HCT116 (cell line): Measurements from ENCODE around the gene STT3B. TPM values are rescaled to one million over a fixed set of nuclear protein-coding genes. Genes with fewer than 3 reads are reported as not detected.

Source experiments
- ATAC-seq: fragments of 200-7000 bp; cut with Tn5 transposase; 2 replicates; pipeline ENCODE4 v1.9.1; 2020; ENCODE audit warnings: mild to moderate bottlenecking, moderate library complexity
- BruUV-seq: library from RNA; stranded (reverse); fragments of 400-500 nt; replicated peaks from 2 replicates; lab custom pipeline; 2021; lab: Mats Ljungman, UMichigan
- CTCF ChIA-PET: fragments of 300-600 bp; sonication (Branson Sonifier 250); formaldehyde crosslinking; loops from one replicate; lab custom pipeline; 2021; ENCODE audit warnings: antibody characterized with exemption; lab: Charles Lee
- POLR2A ChIA-PET: fragments of 300-600, 350-600 bp; sonication (Branson Sonifier 250); formaldehyde crosslinking; loops from one replicate; lab custom pipeline; 2021; ENCODE audit warnings: antibody characterized with exemption; lab: Charles Lee
- RAD21 ChIA-PET, 2 experiments: fragments of 300-600 bp; sonication (Branson Sonifier 250); formaldehyde crosslinking; loops; one replicate each; lab custom pipeline; 2023; ENCODE audit warnings: low total read pairs in 2 of 2; ENCODE audit not compliant: uncharacterized antibody in 2 of 2, unreplicated experiment in 2 of 2, low non-redundant PET in 1 of 2; lab: Charles Lee
- DNase-seq: peaks from one replicate; pipeline ENCODE4 v3.0.0-alpha.2; 2010; ENCODE audit warnings: low read depth, low spot score
- H2AFZ ChIP-seq: fragments of 200-600 bp; shearing (Covaris generic), sonication (generic); 2 replicates; pipeline ENCODE4 v1.6.1; 2017; ENCODE audit warnings: low read depth, mixed run types, mixed read lengths, antibody characterized with exemption, low read length; ENCODE audit not compliant: poor library complexity, severe bottlenecking
- H3K27ac ChIP-seq: 2 replicates; pipeline ENCODE4 v1.5.1; 2012; ENCODE audit warnings: low read depth, low read length
- H3K27me3 ChIP-seq: fragments of 200-600 bp; sonication (generic); 2 replicates; pipeline ENCODE4 v1.6.1; 2016; ENCODE audit warnings: mixed run types, low read length, mixed read lengths; ENCODE audit not compliant: insufficient read depth
- H3K36me3 ChIP-seq, 2 experiments: fragments of 200-500 bp in 1 of 2; fragments of 200-600 bp in 1 of 2; sonication (Bioruptor generic) in 1 of 2; sonication (generic) in 1 of 2; 2 replicates each; pipeline versions ENCODE4 v1.5.1 to v1.6.1; 2014 to 2016; ENCODE audit warnings: low read length in 2 of 2, inconsistent platforms in 1 of 2, mixed read lengths in 1 of 2, mixed run types in 1 of 2; ENCODE audit not compliant: insufficient read depth in 2 of 2, control insufficient read depth in 1 of 2
- H3K4me1 ChIP-seq, 2 experiments: fragments of 200-600 bp in 1 of 2; sonication (generic) in 1 of 2; 2 replicates each; pipeline versions ENCODE4 v1.5.1 to v1.6.1; 2012 to 2017; ENCODE audit warnings: low read length in 2 of 2, inconsistent platforms in 1 of 2, mild to moderate bottlenecking in 1 of 2, mixed read lengths in 1 of 2, mixed run types in 1 of 2, moderate library complexity in 1 of 2; ENCODE audit not compliant: insufficient read depth in 2 of 2, control insufficient read depth in 1 of 2
- H3K4me2 ChIP-seq: fragments of 200-600 bp; sonication (generic); 2 replicates; pipeline ENCODE4 v1.6.1; 2017; ENCODE audit warnings: mixed run types, low read length, mixed read lengths
- H3K4me3 ChIP-seq, 2 experiments: fragments of 200-600 bp in 1 of 2; sonication (generic) in 1 of 2; replicated peaks in 1 of 2; 2 replicates each; pipeline ENCODE4 v1.5.1; 2011 to 2016; ENCODE audit warnings: low read length in 2 of 2, control low read depth in 1 of 2, low read depth in 1 of 2, mild to moderate bottlenecking in 1 of 2, mixed read lengths in 1 of 2, mixed run types in 1 of 2
- H3K79me2 ChIP-seq: fragments of 200-600 bp; sonication (generic); 2 replicates; pipeline ENCODE4 v1.6.1; 2017; ENCODE audit warnings: mild to moderate bottlenecking, mixed run types, low read length, moderate library complexity, mixed read lengths; ENCODE audit not compliant: insufficient read depth
- H3K9ac ChIP-seq: fragments of 200-600 bp; sonication (generic); 2 replicates; pipeline ENCODE4 v1.6.1; 2016; ENCODE audit warnings: low read length, mixed read lengths
- H3K9me2 ChIP-seq: fragments of 200-600 bp; sonication (generic), shearing (Covaris generic); 2 replicates; pipeline ENCODE4 v1.6.1; 2017; ENCODE audit warnings: mixed run types, mild to moderate bottlenecking, moderate library complexity; ENCODE audit not compliant: insufficient read depth
- H3K9me3 ChIP-seq, 2 experiments: fragments of 200-500 bp in 1 of 2; fragments of 200-600 bp in 1 of 2; sonication (Bioruptor generic) in 1 of 2; sonication (generic) in 1 of 2; 2 replicates each; pipeline ENCODE4 v1.6.1; 2014 to 2017; ENCODE audit warnings: low read length in 2 of 2, mixed read lengths in 2 of 2, inconsistent platforms in 1 of 2, low read depth in 1 of 2, mild to moderate bottlenecking in 1 of 2, mixed run types in 1 of 2, moderate library complexity in 1 of 2; ENCODE audit not compliant: control insufficient read depth in 1 of 2, insufficient read depth in 1 of 2
- H4K20me1 ChIP-seq: fragments of 200-600 bp; sonication (generic), shearing (Covaris generic); 2 replicates; pipeline ENCODE4 v1.6.1; 2017; ENCODE audit warnings: mixed run types, mild to moderate bottlenecking, moderate library complexity; ENCODE audit not compliant: insufficient read depth
- CTCF ChIP-seq, 3 experiments: fragments of 200-600 bp in 1 of 3; sonication (generic) in 1 of 3; IDR thresholded peaks in 2 of 3; conservative IDR thresholded peaks in 1 of 3; 2 replicates each; pipeline ENCODE4 v1.5.1; 2012 to 2017; ENCODE audit warnings: low read depth in 2 of 3, low read length in 2 of 3, antibody characterized with exemption in 1 of 3, borderline replicate concordance in 1 of 3, control low read depth in 1 of 3, mild to moderate bottlenecking in 1 of 3, mixed read lengths in 1 of 3, mixed run types in 1 of 3, moderate library complexity in 1 of 3; ENCODE audit not compliant: insufficient read depth in 1 of 3
- RAD21 ChIP-seq: IDR thresholded peaks from 2 replicates; pipeline ENCODE4 v1.6.1; 2012; ENCODE audit warnings: low read depth, mild to moderate bottlenecking
- YY1 ChIP-seq: IDR thresholded peaks from 2 replicates; pipeline ENCODE4 v1.6.1; 2011; ENCODE audit warnings: low read length, low read depth, moderate library complexity, mild to moderate bottlenecking; ENCODE audit not compliant: insufficient replicate concordance; ENCODE audit errors: extremely low read depth
- intact Hi-C: fragments of 100-400 bp; cut with micrococcal nuclease; formaldehyde crosslinking; loops from 2 replicates; pipeline ENCODE4 v1.10.0; 2022
- total RNA-seq: library from RNA; stranded (reverse); gene quantifications from one replicate; pipeline ENCODE4 v1.2.1, GENCODE V29; 2021; ENCODE audit not compliant: unreplicated experiment

Gene STT3B
- total RNA-seq, 1 experiment from 2014 or later, result 131 TPM

GRCh38 chr3:31562525-31562924 is 29.8 kb downstream of the STT3B start:
- no peaks in the 10 kb centered on the region for H3K36me3 ChIP-seq
- H3K9ac ChIP-seq, result no peak overlapping the region
- H3K27ac ChIP-seq, result no peak overlapping the region
- peaks cover 68% of the 10 kb centered on the region; the same call in 1 of the 2 replicates for H4K20me1 ChIP-seq
- ChIA-PET RAD21 (no interaction called here), POLR2A (no interaction called here)
- H3K4me3 ChIP-seq, result no peak overlapping the region
- H2AFZ ChIP-seq, result no peak overlapping the region
- no TSS peak for BruUV-seq
- no peaks in the 10 kb centered on the region for H3K9me2 ChIP-seq
- peaks cover 0 to 12% of the 10 kb centered on the region in 2 experiments; a peak in 1 of 4 replicates for H3K4me1 ChIP-seq
- peak; percentile 58 for ATAC-seq
- peaks cover 100% of the 10 kb centered on the region for H3K79me2 ChIP-seq
- H3K27me3 ChIP-seq, result no peaks in the 10 kb centered on the region
- TF ChIP-seq YY1 (no peak), CTCF (IDR thresholded peaks at IDR 0.05 in 2 of 3, conservative IDR thresholded peaks at IDR 0.05 in 1 of 3; ENCODE audit: borderline replicate concordance in 1 of 3, insufficient read depth in 1 of 3, low read depth in 2 of 3, low read length in 2 of 3) (peak in 2 of 3 experiments; percentile 22 to 24; a peak in 2 of 6 replicates)
- TF ChIP-seq, all 23 proteins: peak for 1
- no peak for DNase-seq
- intact Hi-C loops, result no loop called here
- Histone ChIP-seq H3K9me3 (no peaks in the 10 kb centered on the region), H3K4me2 (no peak overlapping the region)
- CTCF ChIA-PET, result interaction anchor here (0.8 to 1.2 kb wide), 3 partner anchors 12 to 73 kb away, joined by 3 to 4 read pairs (median 3); no protein-coding TSS in a partner anchor

- no peaks in the 10 kb centered on the region for H3K9me3 ChIP-seq
- no peak for ATAC-seq
- no TSS peak for BruUV-seq
- TF ChIP-seq RAD21, result no peak
- TF ChIP-seq, all 23 proteins: peak for 0
- ChIA-PET CTCF (interaction anchor here (1.8 kb wide), 1 partner anchor 15 kb away, joined by 8 read pairs; no protein-coding TSS in a partner anchor), RAD21 (no interaction called here), POLR2A (no interaction called here)
- Histone ChIP-seq H3K9me2 (no peaks in the 10 kb centered on the region), H3K79me2 (peaks cover 100% of the 10 kb centered on the region), H3K9ac (no peak overlapping the region), H3K27ac (no peak overlapping the region), H4K20me1 (peaks cover 66% of the 10 kb centered on the region), H3K4me3 (no peak overlapping the region), H3K27me3 (no peaks in the 10 kb centered on the region), H3K4me1 (peaks cover 0 to 12% of the 10 kb centered on the region in 2 experiments; a peak in 1 of 4 replicates), H3K4me2 (no peak overlapping the region), H3K36me3 (no peaks in the 10 kb centered on the region), H2AFZ (no peak overlapping the region)
- intact Hi-C loops, result no loop called here
- DNase-seq, result no peak
Measured at GRCh38 chr3:31565288-31565687, 32.6 kb downstream of the STT3B start.
